Cardiac septum (tissue), 1 donor: ENCODE data around the gene ZNF865. TPM values are rescaled to one million over a fixed set of nuclear protein-coding genes. Genes with fewer than 3 reads are reported as not detected.

Experiments used
- DNase-seq: peaks from one replicate; pipeline ENCODE4 v3.0.0-alpha.2; 2020; ENCODE audit warnings: low spot score
- intact Hi-C: fragments of 100-400 bp; cut with DNase I; formaldehyde crosslinking; loops from one replicate; pipeline ENCODE4 v1.14.0; 2022
- total RNA-seq: library from RNA; stranded (reverse); fragmentation: NEBNext Ultra II Directional; extraction: Animal tissue kit (Norgen Biotek cat#: 25700); gene quantifications from one replicate; pipeline ENCODE4 v1.2.1, GENCODE V29; 2021
- donor health status: DM: no; HTN: no; CAD: no.

ZNF865 gene
- total RNA-seq, 1 donor from 2014 or later = 15.7 TPM

- intact Hi-C loops = no loop called here
- no peak for DNase-seq
Observed at GRCh38 chr19:55602104-55603001, 3.1 kb upstream of the ZNF865 start.

- DNase-seq = no peak
- intact Hi-C loops = no loop called here
Observed at GRCh38 chr19:55603115-55603514, 2.3 kb upstream of the ZNF865 start.

GRCh38 chr19:55603581-55604292 is 1.7 kb upstream of the ZNF865 start:
- intact Hi-C loops = no loop called here

GRCh38 chr19:55605207-55605636 is 225 bp upstream of the ZNF865 start:
- peak; percentile 98 for DNase-seq
- intact Hi-C loops = no loop called here

More at GRCh38 chr19:55603581-55604292, 1.7 kb upstream of the ZNF865 start:
- no peak for DNase-seq

- intact Hi-C loops = loop anchor here (1.0 kb wide), 1 partner anchor 89 kb away; no protein-coding TSS in a partner anchor
- no peak for DNase-seq
Observed at GRCh38 chr19:55606471-55606787, 982 bp downstream of the ZNF865 start.

GRCh38 chr19:55606817-55607216 is 1.4 kb downstream of the ZNF865 start:
- intact Hi-C loops = loop anchor here (1.0 kb wide), 1 partner anchor 90 kb away; no protein-coding TSS in a partner anchor
- DNase-seq = no peak

GRCh38 chr19:55609326-55609725 is 3.9 kb downstream of the ZNF865 start:
- intact Hi-C loops = no loop called here
- no peak for DNase-seq

- intact Hi-C loops = no loop called here
- DNase-seq = no peak
Observed at GRCh38 chr19:55611300-55611982, 6.0 kb downstream of the ZNF865 start.

- intact Hi-C loops = no loop called here
- no peak for DNase-seq
Observed at GRCh38 chr19:55611983-55612645, 6.7 kb downstream of the ZNF865 start.

- intact Hi-C loops = no loop called here
- DNase-seq = no peak
Observed at GRCh38 chr19:55613396-55613795, 7.9 kb downstream of the ZNF865 start.

- intact Hi-C loops = no loop called here
- no peak for DNase-seq
Observed at GRCh38 chr19:55613930-55614710, 8.7 kb downstream of the ZNF865 start.

- no peak for DNase-seq
- intact Hi-C loops = no loop called here
Observed at GRCh38 chr19:55614711-55615542, 9.5 kb downstream of the ZNF865 start.

GRCh38 chr19:55615543-55616394 is 10.3 kb downstream of the ZNF865 start:
- DNase-seq = no peak
- intact Hi-C loops = no loop called here

- DNase-seq = no peak
Observed at GRCh38 chr19:55616395-55616875, 11.0 kb downstream of the ZNF865 start.

GRCh38 chr19:55617426-55617825 is 12.0 kb downstream of the ZNF865 start:
- intact Hi-C loops = no loop called here
- no peak for DNase-seq

More at GRCh38 chr19:55616395-55616875, 11.0 kb downstream of the ZNF865 start:
- intact Hi-C loops = no loop called here

- no peak for DNase-seq
- intact Hi-C loops = no loop called here
Observed at GRCh38 chr19:55618426-55618825, 13.0 kb downstream of the ZNF865 start.

GRCh38 chr19:55619286-55619685 is 13.8 kb downstream of the ZNF865 start:
- intact Hi-C loops = no loop called here
- DNase-seq = no peak
